Fibroblast of peridontal ligament (primary cell): ENCODE results near the gene TEKT2.

Experiments
- DNase-seq: peaks from one replicate; pipeline ENCODE4 v3.0.0-alpha.2; 2010; ENCODE audit errors: extremely low read depth

TEKT2 gene

DNA sequence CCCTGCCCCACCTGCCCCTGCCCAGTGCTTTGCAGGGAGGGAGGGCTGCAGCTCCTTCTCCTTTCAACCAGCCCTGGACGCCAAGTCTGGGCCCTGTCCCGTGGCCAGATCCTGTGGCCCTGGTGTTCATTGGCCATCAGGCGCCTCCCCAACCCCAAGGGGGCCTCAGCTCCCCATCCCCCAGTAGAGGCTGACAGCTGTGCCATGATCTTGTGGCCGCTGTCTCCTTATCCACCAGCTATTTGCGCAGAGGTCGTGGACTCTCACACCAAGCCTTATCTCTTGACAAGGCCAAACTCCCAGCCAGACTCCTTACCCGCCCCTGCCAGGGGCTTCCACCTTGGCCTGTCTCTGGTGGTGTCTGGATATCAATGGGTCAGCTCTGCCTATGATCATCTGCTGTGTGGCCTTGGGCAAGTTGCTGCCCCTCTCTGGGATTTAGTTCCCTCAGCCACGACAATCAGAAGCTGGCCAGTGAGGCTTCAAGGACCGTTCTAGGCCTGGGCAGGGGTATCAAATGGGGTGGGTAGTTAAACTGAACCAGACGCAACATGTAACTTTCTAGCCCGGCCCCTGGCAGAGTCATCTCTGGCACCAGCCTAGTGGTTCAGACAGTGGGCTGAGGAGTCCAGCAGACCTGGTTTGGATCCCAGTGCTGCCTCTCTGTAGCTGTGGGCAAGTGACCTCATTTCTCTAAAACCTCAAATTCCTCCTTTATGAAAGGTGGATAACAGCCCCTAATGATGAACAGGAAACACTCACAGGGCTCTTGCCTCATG, 44.4 kb downstream of the TEKT2 start:
- no peak for DNase-seq

DNA sequence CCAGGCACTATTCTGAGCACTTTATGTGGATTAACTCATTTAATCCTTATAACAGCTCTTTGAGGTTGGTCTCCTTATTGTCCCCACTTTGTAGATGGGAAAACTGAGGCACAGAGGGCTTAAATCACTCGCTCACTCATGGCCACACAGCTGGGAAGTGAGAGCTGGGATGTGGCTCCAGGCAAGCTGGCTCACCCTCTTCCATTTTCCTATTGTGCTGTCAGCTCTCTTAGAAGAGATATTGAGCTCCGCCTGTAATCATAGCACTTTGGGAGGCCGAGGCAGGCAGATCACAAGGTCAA, 45.0 kb downstream of the TEKT2 start:
- no peak for DNase-seq

DNA sequence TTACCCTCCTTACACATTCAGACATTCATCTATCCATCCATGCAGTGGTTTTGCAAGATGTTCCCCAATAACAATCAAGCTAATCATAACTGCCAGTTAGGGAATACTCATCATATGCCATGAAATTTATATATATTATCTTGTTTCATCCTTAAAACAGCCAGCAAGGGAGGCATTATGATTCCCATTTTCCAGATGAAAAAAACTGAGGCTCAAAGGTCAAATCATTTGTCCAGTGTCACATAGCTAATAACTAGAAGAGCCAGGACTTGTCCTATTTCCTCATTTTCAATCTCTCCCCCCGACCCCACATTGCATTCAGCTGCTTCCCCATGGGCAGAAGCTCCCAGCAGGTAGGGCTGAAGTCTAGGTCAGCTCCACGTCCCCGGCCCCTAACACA, 48.1 kb downstream of the TEKT2 start:
- DNase-seq = no peak

DNA sequence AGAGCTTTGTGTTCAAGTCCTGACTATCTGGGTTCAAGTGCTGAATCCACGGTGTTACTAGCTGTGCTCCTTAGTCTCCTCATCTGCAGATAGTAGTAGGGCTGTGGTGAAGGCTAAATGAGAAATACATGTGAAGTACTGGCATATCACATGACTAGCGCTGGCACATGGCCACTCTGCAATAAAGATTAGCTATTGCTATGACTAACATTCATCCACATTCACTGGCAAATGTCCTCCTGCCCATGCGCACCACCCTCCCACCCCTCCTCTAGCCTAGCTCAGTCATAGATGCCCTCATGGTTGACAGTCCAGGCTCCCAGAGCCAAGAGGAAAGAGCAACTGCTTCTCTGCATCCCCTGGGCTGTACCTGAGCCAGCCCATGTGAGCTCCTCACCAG, 49.6 kb downstream of the TEKT2 start:
- peak; percentile 98 for DNase-seq

DNA sequence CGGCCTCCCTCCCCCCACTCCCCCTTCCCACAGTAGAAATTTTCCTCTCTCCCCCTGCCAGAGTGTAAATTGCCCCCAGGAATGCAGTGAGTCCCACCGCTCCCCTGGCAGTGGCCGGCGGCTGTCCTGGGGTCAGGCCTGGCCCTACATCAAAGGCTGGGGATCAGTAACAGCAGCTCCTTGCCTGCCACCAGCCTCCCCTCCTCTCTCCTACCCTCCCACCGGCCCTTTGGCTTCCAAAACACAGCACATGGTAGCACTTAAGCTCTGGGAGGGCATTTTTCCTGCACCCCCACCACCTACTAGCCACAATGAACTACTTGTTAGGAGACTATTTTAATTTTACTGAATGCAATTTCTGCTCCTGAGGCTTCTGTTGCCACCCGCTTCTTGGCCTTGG, 50.1 kb downstream of the TEKT2 start:
- peak; percentile 34 for DNase-seq

DNA sequence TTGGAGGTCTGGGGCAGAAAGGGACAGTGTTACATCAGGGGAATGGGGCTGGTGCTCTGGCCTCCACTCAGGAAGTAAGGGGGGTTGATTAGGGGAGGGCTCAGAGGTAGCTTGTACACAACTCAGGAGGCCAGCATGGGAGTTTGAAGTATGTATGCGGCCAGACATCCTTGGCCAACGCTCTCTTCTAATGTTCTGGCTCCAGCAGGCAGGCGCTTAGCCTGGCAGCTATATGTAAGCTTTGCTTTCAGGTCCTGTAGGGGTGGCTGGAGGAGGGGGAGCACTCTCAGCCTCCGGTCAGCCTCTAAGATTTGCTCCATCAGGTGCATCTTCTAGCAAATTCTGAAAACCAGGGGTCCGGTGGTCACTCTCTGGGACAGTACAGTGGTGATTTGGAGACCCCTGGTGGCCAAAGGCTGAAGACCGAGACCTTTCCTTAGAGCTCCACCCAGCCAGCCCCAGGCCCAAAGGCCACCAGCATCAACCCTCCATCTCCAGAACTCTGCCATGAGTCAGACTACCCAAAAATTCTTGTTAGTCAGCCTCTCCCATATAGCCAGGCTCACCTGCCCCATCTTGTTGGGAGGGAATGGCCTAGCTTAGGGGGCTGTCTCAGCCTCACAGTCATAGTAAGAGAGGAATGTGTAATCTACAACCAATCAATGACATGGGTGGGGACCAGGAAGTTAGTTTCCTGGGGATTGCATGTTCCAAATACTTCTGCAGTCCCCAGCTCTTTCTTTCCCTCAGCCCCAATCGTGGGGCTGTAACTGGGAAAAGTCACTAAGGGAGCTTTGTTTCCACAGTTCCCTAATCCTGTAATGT, 50.8 kb downstream of the TEKT2 start:
- DNase-seq = peak; percentile 70

DNA sequence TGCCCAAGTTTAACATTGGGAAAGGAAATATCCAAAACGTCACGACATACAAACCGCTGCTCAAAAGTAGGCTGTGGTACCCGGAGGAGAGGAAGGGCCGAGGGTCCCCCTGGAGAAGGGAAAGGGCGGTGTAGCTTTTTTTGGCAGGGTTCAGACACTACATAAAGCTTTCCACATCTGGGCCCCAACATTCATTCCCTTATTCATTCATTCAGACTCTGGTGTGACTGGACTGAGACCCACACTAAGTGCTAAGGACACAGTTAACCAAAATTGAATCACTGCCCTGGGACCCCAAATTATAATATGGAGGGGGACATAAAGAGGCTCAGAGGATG, 51.4 kb downstream of the TEKT2 start:
- DNase-seq = no peak

DNA sequence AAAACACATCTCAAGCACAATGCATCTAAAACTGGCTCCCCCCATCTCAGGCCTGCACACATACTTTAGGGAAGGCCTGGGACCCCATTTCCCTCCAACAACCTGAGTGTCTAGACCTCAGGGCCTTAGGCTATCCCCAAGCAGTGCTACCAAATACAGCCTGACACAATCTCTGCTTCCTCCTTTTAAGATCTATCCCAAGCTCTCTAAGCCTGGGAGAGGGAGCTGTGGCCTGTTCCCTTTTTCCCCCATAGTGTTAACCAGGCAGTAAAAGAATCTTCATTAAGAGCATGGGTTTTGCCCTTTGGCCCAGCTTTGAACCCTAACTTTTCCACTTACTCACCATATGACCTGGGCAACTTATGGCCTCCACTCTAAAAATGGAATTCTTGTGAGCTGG, 51.9 kb downstream of the TEKT2 start:
- no peak for DNase-seq

DNA sequence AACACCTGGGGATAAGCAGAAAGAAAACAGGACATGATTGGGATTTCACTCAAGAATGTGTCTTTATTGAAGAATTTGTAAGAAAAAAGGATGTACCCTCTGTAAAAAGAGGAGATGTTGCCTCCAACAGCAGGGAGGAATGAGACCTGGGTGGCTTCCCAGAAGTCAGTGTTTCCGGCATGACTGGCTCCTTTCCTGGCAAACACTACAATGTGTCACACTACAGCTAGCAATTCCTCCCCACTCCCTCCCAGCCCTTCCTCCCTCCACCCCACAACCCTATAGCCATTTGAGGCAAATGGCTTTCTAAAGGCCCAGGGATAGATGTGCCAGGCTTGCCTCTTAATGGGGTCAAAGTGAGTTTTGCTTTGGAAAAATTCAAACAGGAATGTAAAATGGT, 52.6 kb downstream of the TEKT2 start:
- DNase-seq = peak; percentile 90

DNA sequence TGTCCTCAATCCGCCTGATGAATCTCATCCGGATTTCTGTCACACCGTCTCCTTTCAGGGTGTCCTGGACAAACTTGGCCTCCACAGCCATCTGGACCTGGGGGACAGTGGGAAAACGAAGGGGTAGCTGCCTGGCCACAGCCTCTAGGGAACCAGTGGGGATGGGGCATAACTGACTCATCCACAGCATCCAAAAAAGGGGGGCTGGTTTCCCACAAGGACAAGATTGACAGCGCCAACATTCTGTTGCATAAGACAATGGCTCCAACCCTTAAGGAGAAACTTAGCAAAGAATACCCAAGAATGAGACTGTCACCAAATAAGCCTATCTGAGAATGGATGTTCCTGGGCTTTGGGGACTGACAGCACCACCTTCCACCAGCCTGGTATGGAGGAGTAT, 53.3 kb downstream of the TEKT2 start:
- no peak for DNase-seq

DNA sequence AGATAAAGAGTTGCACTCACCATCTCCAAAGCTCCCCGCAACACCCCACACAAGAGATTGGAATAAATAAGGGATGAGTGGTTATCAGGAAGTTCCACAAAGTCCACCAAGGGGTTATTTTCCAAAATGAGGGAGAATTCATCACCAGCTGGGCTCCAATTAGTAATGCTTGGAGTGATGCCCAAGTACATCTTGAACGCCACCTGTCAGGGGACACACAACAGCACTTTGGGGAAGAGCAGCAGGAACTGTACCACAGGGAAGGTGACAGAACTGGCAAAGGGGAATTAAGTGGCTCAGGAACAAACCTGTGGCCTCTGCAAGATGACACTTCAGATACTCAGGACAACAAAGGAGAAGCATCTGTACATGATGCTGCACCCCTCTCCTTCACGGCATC, 53.9 kb downstream of the TEKT2 start:
- DNase-seq = no peak
